ENCODE data around the gene NEK6.

The NEK6 gene

GRCh38 chr9:124373851-124374250 lies 116.1 kb downstream of the NEK6 start:
- DNase-seq (ENCODE audit: low read depth, low spot score), result no peak

- no peak for DNase-seq (ENCODE audit: low read depth, low spot score)
Observed at GRCh38 chr9:124375726-124376125, 118.0 kb downstream of the NEK6 start.

- DNase-seq (ENCODE audit: low read depth, low spot score), result no peak
Observed at GRCh38 chr9:124376329-124376728, 118.6 kb downstream of the NEK6 start.

DNA sequence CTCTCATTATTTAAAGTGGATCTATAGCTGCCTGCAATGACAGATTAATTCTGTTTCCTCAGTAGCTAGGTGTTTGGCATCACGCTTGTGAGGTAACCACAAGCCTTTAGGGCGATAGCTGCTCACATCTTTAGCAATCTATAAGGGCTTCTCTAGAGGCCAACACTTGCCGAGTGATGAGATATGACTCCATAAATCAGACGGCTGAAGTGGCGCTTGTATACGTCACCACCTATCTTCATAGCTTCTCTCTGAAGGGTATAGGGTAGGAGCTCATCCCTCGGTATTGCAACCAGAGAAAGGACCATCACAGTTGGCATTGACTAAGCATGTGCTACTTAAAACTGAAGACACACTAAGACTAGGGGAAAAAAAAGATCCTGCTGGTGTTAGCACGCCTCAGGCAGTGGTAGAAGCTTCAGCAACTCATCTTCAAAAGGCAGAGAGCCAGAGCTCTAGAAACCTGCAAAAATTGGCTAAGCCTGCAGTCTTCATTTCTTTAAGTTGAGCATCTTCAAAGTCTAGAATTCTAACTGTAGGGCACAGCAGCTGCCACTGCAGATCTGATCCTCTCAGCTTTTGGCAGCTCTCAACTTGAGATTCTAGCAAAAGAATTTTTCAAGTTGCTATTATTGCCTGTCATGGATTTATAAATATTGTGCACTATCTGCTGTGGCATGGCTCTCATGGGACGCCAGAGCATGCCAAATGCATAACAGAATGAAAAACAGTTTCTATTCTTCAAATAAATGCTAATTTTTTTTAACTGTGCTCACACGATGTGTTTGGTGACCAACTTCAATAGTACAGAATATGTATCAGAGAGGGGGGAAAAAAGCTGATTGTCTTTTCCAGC lies 120.0 kb downstream of the NEK6 start:
- no peak for DNase-seq (ENCODE audit: low read depth, low spot score)

GRCh38 chr9:124381170-124381945 lies 123.6 kb downstream of the NEK6 start:
- no peak for DNase-seq (ENCODE audit: low read depth, low spot score)

DNA sequence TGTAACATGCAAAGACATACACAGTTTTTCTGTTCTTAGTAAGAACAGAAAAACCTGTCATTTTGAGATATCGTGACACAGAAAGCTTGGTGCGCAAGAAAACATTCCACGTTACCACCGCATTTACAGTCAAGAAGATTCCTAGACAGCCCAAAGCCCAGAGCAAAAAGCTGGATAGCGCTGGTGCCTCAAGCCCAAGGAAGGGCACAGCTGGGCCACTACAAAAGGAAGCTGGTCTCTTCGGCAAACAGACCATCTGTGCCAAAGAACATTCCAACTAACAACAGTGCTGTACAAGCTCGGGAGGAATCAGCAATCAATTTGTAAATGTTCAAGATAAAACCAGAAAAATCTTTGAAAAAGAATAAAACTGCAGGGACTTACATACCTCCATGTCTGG lies 126.5 kb downstream of the NEK6 start:
- no peak for DNase-seq (ENCODE audit: low read depth, low spot score)

GRCh38 chr9:124384846-124385245 lies 127.1 kb downstream of the NEK6 start:
- no peak for DNase-seq (ENCODE audit: low read depth, low spot score)

DNA sequence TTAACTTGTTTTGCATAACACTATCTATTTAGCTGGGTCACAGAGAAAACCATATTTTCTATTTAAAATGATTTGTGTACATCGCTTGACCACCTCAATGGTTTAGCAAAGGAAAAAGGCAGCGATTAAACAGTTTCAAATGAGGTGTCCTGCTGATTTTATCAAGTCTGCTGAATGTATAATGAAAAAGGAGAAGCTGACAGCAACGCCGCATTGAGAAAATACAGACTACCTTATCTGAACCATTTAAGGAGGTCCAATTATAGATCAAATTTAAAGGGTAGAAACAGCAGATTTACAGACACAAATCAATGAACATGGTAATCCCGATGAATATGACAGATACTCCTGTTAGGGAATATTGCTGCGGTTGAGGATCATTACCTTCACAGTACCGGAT lies 127.9 kb downstream of the NEK6 start:
- DNase-seq (ENCODE audit: low read depth, low spot score), result no peak

- DNase-seq (ENCODE audit: low read depth, low spot score), result no peak
Observed at GRCh38 chr9:124386201-124386600, 128.5 kb downstream of the NEK6 start.

DNA sequence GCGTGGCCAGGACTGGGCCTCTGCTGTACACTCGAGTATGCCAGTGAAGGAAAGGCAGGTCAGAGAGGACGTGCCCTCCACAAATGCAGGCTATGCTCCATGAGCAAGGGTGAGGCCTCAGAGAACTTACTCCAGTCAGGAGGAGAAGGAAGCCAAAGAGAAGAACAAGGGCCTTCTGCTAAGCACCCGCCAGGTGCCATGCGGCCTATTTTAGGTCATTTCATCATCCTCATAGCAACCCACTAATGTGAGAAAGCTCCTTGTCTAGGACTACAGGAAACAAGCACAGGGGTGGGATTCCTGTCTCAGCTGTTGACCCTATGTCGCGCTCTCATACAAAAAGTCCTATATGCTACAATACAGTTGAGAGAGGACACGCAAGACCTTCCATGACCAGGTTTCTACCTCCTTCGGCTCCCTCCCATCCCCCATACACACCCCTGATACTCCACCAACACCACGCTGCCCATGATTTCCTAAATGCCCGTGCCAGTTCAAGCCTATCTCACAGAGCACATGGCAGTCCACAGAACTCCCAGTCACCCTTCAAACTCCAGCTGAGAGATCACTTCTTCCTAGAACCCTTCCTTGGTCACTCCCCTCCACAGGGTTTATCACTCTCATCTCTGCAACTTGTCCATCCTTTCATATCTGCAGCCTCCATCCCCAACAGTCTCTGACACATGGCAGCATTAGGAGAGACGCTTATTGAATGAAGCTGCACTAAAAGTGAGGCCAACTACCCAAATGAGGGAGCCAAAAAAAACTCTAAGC lies 130.7 kb downstream of the NEK6 start:
- no peak for DNase-seq (ENCODE audit: low read depth, low spot score)

DNA sequence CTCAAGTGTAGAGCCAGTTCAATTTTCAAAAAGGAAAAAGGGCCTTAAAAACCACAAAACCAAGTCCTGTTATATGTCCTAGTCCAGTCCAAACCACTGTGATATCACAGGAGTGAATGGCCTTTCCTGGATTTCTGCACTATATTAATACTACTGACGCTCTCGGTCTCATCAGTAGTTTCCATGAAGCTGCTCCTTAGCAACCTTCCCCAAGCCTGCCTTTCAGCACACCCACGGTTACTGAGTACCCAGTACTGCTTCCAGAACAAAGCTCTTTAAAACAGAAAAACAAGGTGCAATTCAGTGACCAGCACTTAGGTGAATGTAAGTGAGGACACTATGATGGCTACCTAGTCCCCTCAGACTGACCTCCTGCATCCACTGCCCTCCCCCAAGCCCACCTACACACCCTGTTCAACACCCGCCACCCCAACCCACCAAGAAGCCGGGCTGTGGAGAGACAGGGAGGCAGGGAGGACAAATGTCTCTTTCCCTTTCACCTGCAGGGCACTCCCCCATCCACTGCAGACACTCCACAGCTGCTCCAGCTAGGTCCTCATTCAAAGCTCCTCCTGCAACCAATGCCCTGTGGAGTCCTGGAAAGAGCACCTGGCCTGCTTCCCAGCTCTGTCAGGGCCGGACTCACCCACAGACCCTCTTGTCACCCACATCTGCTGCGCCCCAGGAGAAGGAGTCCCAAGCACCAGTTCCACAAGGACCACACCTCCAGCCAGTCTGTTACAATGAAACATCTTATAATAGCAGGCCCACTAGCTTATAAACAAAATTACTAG lies 131.6 kb downstream of the NEK6 start:
- DNase-seq (ENCODE audit: low read depth, low spot score), result no peak

- no peak for DNase-seq (ENCODE audit: low read depth, low spot score)
Observed at GRCh38 chr9:124390794-124391658, 133.3 kb downstream of the NEK6 start.

- no peak for DNase-seq (ENCODE audit: low read depth, low spot score)
Observed at GRCh38 chr9:124392254-124392870, 134.6 kb downstream of the NEK6 start.

DNA sequence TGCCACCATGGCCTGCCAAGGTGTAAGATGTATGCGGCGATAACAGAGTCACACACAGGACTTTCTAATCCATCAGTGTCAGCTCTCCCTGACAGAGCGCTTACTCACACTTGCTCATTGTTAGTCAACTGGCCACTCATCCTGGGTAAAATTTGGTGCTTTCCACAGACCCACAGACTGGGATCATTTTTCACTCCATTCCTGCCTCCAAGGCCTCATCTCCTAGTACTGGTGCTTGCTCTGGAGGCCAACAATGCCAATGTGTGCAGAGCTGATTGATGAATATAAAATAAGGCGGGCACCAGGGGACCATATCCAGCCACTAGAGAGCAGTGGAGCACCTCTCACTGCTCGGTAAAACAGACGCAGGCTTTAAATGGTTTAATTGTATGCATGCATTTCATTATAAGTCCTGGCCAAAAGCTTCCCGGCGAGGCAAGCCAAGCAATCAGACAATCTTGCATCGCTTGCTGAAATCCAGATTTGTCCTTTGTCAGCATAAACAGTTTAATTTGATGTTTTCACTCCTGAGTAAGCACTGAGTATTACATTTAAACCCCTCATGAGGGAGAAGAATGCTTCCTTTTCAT lies 135.2 kb downstream of the NEK6 start:
- no peak for DNase-seq (ENCODE audit: low read depth, low spot score)

DNA sequence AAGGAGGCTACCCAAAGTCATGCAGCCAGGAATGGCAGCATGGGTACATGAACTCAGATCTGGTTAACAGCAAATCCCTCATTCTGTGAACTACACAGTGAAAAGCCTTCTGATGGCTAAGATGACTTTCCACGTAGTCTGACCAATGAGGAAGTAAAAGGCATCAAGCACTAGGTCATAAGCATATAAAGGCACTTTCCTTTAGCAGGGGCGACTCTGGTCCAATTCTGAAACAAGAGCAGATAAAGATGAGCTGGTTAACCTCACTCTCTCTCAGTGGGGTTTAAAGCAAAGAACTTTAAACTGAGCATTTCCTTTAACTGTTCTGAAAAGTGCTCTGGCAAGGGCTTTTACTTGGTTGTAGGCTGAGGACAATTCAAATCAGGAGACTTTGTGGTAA lies 136.4 kb downstream of the NEK6 start:
- no peak for DNase-seq (ENCODE audit: low read depth, low spot score)

DNA sequence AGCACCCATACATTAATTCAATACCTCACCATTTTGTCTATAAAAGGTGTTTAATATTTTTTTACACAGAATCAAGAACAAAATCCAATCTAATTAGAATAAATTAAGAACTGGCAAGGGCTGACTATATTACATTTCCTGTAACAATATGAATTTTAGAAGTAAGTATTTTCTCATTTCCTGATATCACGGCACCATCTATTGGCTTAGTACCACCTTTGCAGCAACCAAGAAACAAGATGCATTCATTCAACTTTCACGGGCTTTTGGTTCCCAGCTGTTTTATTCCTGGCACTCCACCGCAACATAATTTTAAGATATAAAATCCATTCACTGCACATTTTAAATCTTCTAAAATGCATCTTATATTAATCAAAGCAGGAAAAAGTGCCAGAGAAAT lies 136.8 kb downstream of the NEK6 start:
- no peak for DNase-seq (ENCODE audit: low read depth, low spot score)

GRCh38 chr9:124395826-124396225 lies 138.1 kb downstream of the NEK6 start:
- no peak for DNase-seq (ENCODE audit: low read depth, low spot score)

DNA sequence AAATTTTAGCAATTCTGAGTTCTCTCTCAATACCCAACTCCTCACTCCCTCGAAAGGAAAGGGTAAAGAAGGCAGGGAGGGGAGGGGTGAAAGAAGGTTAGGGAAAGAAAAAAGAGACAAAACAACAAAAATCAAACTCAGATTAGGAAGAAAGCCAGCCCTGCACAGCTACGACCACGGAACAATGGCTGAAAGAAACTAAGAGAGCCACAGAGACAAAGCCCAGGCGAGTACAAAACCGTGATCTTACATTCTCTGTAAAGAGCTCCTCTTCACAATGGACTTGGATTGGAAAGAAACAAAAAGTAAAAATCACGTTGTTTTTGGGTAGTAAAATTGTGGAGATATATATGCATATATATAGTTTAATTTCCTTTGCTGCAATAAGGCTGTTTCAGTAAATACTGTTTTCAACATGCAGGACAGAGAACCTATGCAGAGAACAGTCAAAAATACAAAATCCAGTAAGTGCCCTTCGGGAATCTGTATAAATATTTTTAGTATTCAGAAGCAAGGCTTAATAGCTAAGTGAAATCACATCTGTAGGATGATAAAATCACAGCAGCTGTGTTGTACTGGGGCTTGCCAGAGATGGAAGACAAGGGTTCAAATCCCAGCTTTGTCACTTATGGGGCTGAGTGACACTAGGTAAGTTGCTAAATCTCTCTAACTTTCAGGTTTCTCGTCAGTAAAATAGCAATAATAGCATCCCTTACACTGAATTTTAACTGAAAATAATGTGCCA lies 140.6 kb downstream of the NEK6 start:
- no peak for DNase-seq (ENCODE audit: low read depth, low spot score)

All from smooth muscle cell of the brain vasculature (primary cell).